HCEC 1CT (cell line): Measurements from ENCODE around the gene MPRIP.
"Not testable (repeated sequence)": the region's sequence is repeated elsewhere in the genome, so short reads cannot be mapped to it uniquely, and the experiment has no call there.

Source experiments
- DNase-seq: peaks from one replicate; pipeline ENCODE4 v3.0.0-alpha.2; 2017

Gene MPRIP

GRCh38 chr17:17134051-17134956 lies 92.0 kb downstream of the MPRIP start:
- DNase-seq: no peak

GRCh38 chr17:17134957-17135333 lies 92.7 kb downstream of the MPRIP start:
- DNase-seq: no peak

GRCh38 chr17:17136221-17136620 lies 94.0 kb downstream of the MPRIP start:
- not testable (repeated sequence) for DNase-seq

- DNase-seq: no peak
Measured at GRCh38 chr17:17137731-17138585, 95.7 kb downstream of the MPRIP start.

- DNase-seq: no peak
Measured at GRCh38 chr17:17139972-17140589, 97.8 kb downstream of the MPRIP start.

GRCh38 chr17:17140590-17140980 lies 98.3 kb downstream of the MPRIP start:
- peak; percentile 52 for DNase-seq

- DNase-seq: no peak
Measured at GRCh38 chr17:17141279-17141678, 99.0 kb downstream of the MPRIP start.

- DNase-seq: no peak
Measured at GRCh38 chr17:17141860-17142552, 99.7 kb downstream of the MPRIP start.

- DNase-seq: no peak
Measured at GRCh38 chr17:17142556-17142955, 100.3 kb downstream of the MPRIP start.

GRCh38 chr17:17143501-17143900 lies 101.2 kb downstream of the MPRIP start:
- no peak for DNase-seq

GRCh38 chr17:17144061-17144460 lies 101.8 kb downstream of the MPRIP start:
- no peak for DNase-seq

GRCh38 chr17:17144916-17145665 lies 102.8 kb downstream of the MPRIP start:
- no peak for DNase-seq

GRCh38 chr17:17146786-17147406 lies 104.6 kb downstream of the MPRIP start:
- no peak for DNase-seq

GRCh38 chr17:17147821-17148220 lies 105.6 kb downstream of the MPRIP start:
- DNase-seq: no peak

GRCh38 chr17:17149520-17150447 lies 107.5 kb downstream of the MPRIP start:
- no peak for DNase-seq

- no peak for DNase-seq
Measured at GRCh38 chr17:17150448-17150800, 108.2 kb downstream of the MPRIP start.

- peak; percentile 84 for DNase-seq
Measured at GRCh38 chr17:17151055-17151454, 108.8 kb downstream of the MPRIP start.

- DNase-seq: peak; percentile 18
Measured at GRCh38 chr17:17151541-17151940, 109.3 kb downstream of the MPRIP start.

- peak; percentile 91 for DNase-seq
Measured at GRCh38 chr17:17151962-17152361, 109.7 kb downstream of the MPRIP start.

- DNase-seq: no peak
Measured at GRCh38 chr17:17152385-17152784, 110.1 kb downstream of the MPRIP start.
